Measurements from ENCODE around the gene CALHM3.

CALHM3 gene

DNA sequence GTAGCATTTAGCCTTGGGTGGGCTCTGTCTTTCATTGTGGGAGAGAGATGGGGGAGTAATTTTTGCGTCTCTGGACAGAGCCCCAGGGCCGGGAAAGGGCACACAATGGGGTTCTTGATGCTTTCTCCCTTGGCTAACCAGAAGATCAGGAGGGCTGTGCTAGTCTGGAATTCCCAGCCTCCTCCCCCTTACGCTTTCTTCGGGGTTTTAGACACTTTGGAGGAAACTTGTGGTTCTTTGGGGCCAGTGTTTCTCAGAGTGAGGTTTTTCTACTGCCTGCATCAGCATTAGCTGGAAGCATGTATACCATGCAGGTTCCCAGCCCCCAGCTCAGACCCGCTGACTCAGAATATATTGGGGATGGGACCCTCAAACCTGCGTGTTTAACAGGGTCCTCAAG, 21.4 kb upstream of the CALHM3 start:
- TF ChIP-seq, protein P1, sequence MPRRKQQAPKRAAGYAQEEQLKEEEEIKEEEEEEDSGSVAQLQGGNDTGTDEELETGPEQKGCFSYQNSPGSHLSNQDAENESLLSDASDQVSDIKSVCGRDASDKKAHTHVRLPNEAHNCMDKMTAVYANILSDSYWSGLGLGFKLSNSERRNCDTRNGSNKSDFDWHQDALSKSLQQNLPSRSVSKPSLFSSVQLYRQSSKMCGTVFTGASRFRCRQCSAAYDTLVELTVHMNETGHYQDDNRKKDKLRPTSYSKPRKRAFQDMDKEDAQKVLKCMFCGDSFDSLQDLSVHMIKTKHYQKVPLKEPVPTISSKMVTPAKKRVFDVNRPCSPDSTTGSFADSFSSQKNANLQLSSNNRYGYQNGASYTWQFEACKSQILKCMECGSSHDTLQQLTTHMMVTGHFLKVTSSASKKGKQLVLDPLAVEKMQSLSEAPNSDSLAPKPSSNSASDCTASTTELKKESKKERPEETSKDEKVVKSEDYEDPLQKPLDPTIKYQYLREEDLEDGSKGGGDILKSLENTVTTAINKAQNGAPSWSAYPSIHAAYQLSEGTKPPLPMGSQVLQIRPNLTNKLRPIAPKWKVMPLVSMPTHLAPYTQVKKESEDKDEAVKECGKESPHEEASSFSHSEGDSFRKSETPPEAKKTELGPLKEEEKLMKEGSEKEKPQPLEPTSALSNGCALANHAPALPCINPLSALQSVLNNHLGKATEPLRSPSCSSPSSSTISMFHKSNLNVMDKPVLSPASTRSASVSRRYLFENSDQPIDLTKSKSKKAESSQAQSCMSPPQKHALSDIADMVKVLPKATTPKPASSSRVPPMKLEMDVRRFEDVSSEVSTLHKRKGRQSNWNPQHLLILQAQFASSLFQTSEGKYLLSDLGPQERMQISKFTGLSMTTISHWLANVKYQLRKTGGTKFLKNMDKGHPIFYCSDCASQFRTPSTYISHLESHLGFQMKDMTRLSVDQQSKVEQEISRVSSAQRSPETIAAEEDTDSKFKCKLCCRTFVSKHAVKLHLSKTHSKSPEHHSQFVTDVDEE (CRISPR knock-in tag; IDR thresholded peaks at IDR 0.05): no peak
- TF ChIP-seq ZNF8 (CRISPR knock-in tag; IDR thresholded peaks at IDR 0.05): no peak
- no peak for TF ChIP-seq TOX (CRISPR knock-in tag; IDR thresholded peaks at IDR 0.05; ENCODE audit: borderline replicate concordance)
- TF ChIP-seq CSDC2 (CRISPR knock-in tag; IDR thresholded peaks at IDR 0.05): no peak
- no peak for TF ChIP-seq ZC3H10 (CRISPR knock-in tag; IDR thresholded peaks at IDR 0.05)
- TF ChIP-seq ZFP30 (CRISPR knock-in tag; IDR thresholded peaks at IDR 0.05): no peak
- TF ChIP-seq BACH2 (CRISPR knock-in tag; IDR thresholded peaks at IDR 0.05; ENCODE audit: borderline replicate concordance): no peak
- TF ChIP-seq ZNF565 (CRISPR knock-in tag; conservative IDR thresholded peaks at IDR 0.05; ENCODE audit: low read depth): no peak
- TF ChIP-seq ISL1 (CRISPR knock-in tag; IDR thresholded peaks at IDR 0.05): no peak
- no peak for ATAC-seq

DNA sequence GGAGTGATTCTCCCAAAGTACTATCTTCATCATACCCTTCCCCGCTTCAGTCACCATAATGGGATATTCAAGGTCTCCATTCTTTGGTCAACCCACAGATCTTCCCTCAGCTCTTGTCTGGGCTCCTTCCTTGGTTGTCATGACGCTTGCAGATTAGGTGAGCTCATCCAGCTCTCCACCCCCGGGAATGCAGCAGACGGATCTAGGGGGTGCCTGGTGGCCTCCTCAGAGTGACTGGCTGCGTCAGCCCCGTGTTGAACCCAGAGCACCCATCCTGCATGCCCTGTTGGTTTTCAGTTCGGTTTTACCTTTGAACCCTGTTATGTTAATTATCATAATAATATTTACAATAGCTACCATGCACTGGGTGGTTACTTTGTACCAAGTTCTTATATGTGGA, 20.8 kb upstream of the CALHM3 start:
- ATAC-seq: no peak
- TF ChIP-seq PPARA (CRISPR knock-in tag; IDR thresholded peaks at IDR 0.05; ENCODE audit: borderline replicate concordance) (no peak), ZNF70 (CRISPR knock-in tag; IDR thresholded peaks at IDR 0.05) (no peak), GLIS3 (CRISPR knock-in tag; IDR thresholded peaks at IDR 0.05) (no peak), ARNTL (CRISPR knock-in tag; IDR thresholded peaks at IDR 0.05; ENCODE audit: borderline replicate concordance, low read depth) (no peak), CSDC2 (CRISPR knock-in tag; IDR thresholded peaks at IDR 0.05) (no peak), ZC3H10 (CRISPR knock-in tag; IDR thresholded peaks at IDR 0.05) (no peak), SNAI2 (CRISPR knock-in tag; IDR thresholded peaks at IDR 0.05) (no peak), TCF4 (CRISPR knock-in tag; IDR thresholded peaks at IDR 0.05; ENCODE audit: borderline replicate concordance) (no peak), ESRRG (CRISPR knock-in tag; IDR thresholded peaks at IDR 0.05) (no peak)
- TF ChIP-seq, protein P2, sequence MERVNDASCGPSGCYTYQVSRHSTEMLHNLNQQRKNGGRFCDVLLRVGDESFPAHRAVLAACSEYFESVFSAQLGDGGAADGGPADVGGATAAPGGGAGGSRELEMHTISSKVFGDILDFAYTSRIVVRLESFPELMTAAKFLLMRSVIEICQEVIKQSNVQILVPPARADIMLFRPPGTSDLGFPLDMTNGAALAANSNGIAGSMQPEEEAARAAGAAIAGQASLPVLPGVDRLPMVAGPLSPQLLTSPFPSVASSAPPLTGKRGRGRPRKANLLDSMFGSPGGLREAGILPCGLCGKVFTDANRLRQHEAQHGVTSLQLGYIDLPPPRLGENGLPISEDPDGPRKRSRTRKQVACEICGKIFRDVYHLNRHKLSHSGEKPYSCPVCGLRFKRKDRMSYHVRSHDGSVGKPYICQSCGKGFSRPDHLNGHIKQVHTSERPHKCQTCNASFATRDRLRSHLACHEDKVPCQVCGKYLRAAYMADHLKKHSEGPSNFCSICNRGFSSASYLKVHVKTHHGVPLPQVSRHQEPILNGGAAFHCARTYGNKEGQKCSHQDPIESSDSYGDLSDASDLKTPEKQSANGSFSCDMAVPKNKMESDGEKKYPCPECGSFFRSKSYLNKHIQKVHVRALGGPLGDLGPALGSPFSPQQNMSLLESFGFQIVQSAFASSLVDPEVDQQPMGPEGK (CRISPR knock-in tag; IDR thresholded peaks at IDR 0.05; ENCODE audit: borderline replicate concordance): no peak
- TF ChIP-seq, protein P3, sequence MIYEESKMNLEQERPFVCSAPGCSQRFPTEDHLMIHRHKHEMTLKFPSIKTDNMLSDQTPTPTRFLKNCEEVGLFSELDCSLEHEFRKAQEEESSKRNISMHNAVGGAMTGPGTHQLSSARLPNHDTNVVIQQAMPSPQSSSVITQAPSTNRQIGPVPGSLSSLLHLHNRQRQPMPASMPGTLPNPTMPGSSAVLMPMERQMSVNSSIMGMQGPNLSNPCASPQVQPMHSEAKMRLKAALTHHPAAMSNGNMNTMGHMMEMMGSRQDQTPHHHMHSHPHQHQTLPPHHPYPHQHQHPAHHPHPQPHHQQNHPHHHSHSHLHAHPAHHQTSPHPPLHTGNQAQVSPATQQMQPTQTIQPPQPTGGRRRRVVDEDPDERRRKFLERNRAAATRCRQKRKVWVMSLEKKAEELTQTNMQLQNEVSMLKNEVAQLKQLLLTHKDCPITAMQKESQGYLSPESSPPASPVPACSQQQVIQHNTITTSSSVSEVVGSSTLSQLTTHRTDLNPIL (CRISPR knock-in tag; IDR thresholded peaks at IDR 0.05; ENCODE audit: low read depth): no peak
- TF ChIP-seq, protein P4, sequence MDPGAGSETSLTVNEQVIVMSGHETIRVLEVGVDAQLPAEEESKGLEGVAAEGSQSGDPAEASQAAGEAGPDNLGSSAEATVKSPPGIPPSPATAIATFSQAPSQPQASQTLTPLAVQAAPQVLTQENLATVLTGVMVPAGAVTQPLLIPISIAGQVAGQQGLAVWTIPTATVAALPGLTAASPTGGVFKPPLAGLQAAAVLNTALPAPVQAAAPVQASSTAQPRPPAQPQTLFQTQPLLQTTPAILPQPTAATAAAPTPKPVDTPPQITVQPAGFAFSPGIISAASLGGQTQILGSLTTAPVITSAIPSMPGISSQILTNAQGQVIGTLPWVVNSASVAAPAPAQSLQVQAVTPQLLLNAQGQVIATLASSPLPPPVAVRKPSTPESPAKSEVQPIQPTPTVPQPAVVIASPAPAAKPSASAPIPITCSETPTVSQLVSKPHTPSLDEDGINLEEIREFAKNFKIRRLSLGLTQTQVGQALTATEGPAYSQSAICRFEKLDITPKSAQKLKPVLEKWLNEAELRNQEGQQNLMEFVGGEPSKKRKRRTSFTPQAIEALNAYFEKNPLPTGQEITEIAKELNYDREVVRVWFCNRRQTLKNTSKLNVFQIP (CRISPR knock-in tag; IDR thresholded peaks at IDR 0.05; ENCODE audit: borderline replicate concordance, low read depth): no peak
- TF ChIP-seq, protein P1 (CRISPR knock-in tag; IDR thresholded peaks at IDR 0.05): no peak

DNA sequence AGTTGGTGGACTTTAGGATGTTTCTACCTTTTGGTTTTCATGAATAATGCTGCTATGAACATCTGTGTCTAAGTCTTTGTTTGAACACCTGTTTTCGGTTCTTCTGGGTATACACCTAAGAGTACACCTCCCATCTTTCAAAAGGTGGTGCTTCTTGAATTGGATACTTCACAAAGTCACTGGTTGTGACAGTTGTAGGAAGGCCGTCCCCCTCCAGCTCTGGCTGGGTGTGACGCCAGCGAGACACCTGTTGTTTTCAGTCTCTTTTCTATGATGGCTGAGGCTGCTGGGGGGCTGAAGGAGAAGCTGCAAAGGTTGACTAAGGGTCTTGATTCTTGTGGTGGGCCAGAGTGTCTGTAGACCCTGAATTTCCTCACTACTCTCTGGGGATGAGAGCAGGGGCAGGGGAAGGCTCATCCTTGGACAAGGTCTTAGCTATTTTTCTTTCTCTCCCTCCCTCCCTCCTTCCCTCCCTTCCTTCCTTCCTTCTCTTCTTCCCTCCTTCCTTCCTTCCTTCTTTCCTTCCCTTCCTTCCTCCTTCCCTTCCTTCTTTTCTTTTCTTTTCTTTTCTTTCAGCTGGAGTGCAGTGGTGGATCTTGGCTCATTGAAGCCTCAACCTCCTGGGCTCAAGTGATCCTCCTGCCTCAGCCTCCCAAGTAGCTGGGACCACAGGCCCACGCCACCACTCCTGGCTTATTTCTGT, 20.0 kb upstream of the CALHM3 start:
- TF ChIP-seq RARB (CRISPR knock-in tag; IDR thresholded peaks at IDR 0.05) (no peak), ZNF565 (CRISPR knock-in tag; conservative IDR thresholded peaks at IDR 0.05; ENCODE audit: low read depth) (no peak), ESRRG (CRISPR knock-in tag; IDR thresholded peaks at IDR 0.05) (no peak), GLIS3 (CRISPR knock-in tag; IDR thresholded peaks at IDR 0.05) (no peak), ZNF70 (CRISPR knock-in tag; IDR thresholded peaks at IDR 0.05) (no peak)
- no peak for ATAC-seq
